GM19395 (cell line): ENCODE data around the gene RASGRP3.

Experiments
- ATAC-seq: cut with Tn5 transposase; IDR thresholded peaks from one replicate; pipeline ENCODE4 v1.9.1; 2021; ENCODE audit warnings: mild to moderate bottlenecking, moderate library complexity; ENCODE audit not compliant: unreplicated experiment

RASGRP3 gene

GRCh38 chr2:33518200-33518599 is 41.8 kb downstream of the RASGRP3 start:
- no peak for ATAC-seq

GRCh38 chr2:33518929-33519328 is 42.5 kb downstream of the RASGRP3 start:
- ATAC-seq, result no peak

- no peak for ATAC-seq
These were observed 45.4 kb downstream of the RASGRP3 start for GRCh38 chr2:33521791-33522281.

- no peak for ATAC-seq
These were observed 46.1 kb downstream of the RASGRP3 start for GRCh38 chr2:33522576-33522975.

GRCh38 chr2:33525666-33526065 is 49.2 kb downstream of the RASGRP3 start:
- no peak for ATAC-seq

- ATAC-seq, result no peak
These were observed 49.7 kb downstream of the RASGRP3 start for GRCh38 chr2:33526132-33526531.

GRCh38 chr2:33526921-33527320 is 50.5 kb downstream of the RASGRP3 start:
- ATAC-seq, result no peak

GRCh38 chr2:33528441-33528950 is 52.0 kb downstream of the RASGRP3 start:
- no peak for ATAC-seq

GRCh38 chr2:33529771-33530481 is 53.5 kb downstream of the RASGRP3 start:
- peak; percentile 35 for ATAC-seq

GRCh38 chr2:33530690-33531548 is 54.5 kb downstream of the RASGRP3 start:
- ATAC-seq, result peak; percentile 33

GRCh38 chr2:33531549-33532059 is 55.2 kb downstream of the RASGRP3 start:
- ATAC-seq, result no peak

GRCh38 chr2:33532146-33532545 is 55.7 kb downstream of the RASGRP3 start:
- ATAC-seq, result no peak

GRCh38 chr2:33532966-33533365 is 56.5 kb downstream of the RASGRP3 start:
- no peak for ATAC-seq

- no peak for ATAC-seq
These were observed 59.0 kb downstream of the RASGRP3 start for GRCh38 chr2:33535421-33535820.

GRCh38 chr2:33541243-33541642 is 64.8 kb downstream of the RASGRP3 start:
- no peak for ATAC-seq

- ATAC-seq, result no peak
These were observed 73.8 kb downstream of the RASGRP3 start for GRCh38 chr2:33550206-33550605.

GRCh38 chr2:33552758-33553461 is 76.5 kb downstream of the RASGRP3 start:
- ATAC-seq, result no peak

- ATAC-seq, result no peak
These were observed 79.2 kb downstream of the RASGRP3 start for GRCh38 chr2:33555681-33556080.

GRCh38 chr2:33559328-33559727 is 82.9 kb downstream of the RASGRP3 start:
- ATAC-seq, result no peak

GRCh38 chr2:33560017-33560416 is 83.6 kb downstream of the RASGRP3 start:
- ATAC-seq, result no peak

- no peak for ATAC-seq
These were observed 85.4 kb downstream of the RASGRP3 start for GRCh38 chr2:33561872-33562271.
